Upper lobe of left lung (tissue), 4 donors: ENCODE data around the gene MRM1.

Source experiments
- EP300 ChIP-seq, 4 donors: sonication (generic); formaldehyde crosslinking; IDR thresholded peaks; one replicate each; pipeline ENCODE4 v1.5.1; 2017; ENCODE audit warnings: antibody characterized with exemption in 4 of 4, control low read depth in 2 of 4
- POLR2A ChIP-seq, 4 donors: fragments of 450-650 bp; IDR thresholded peaks; one replicate each; pipeline ENCODE4 v1.5.1; 2016 to 2017; ENCODE audit warnings: antibody characterized with exemption in 4 of 4, mild to moderate bottlenecking in 2 of 4
- POLR2AphosphoS5 ChIP-seq, 2 donors: sonication (generic); formaldehyde crosslinking; IDR thresholded peaks; one replicate each; pipeline ENCODE4 v1.5.1; 2017; ENCODE audit warnings: antibody characterized with exemption in 2 of 2
- TF ChIP-seq, protein P1 (sequence below), 6 experiments: fragments of 450-650 bp in 4 of 6; fragments of 200-600 bp in 2 of 6; sonication (generic) in 2 of 6; IDR thresholded peaks; one replicate each; pipeline ENCODE4 v1.5.1; 2016 to 2019; ENCODE audit warnings: antibody characterized with exemption in 6 of 6

GRCh38 chr17:36613155-36613554 is 11.8 kb downstream of the MRM1 start:
- TF ChIP-seq, protein P1, sequence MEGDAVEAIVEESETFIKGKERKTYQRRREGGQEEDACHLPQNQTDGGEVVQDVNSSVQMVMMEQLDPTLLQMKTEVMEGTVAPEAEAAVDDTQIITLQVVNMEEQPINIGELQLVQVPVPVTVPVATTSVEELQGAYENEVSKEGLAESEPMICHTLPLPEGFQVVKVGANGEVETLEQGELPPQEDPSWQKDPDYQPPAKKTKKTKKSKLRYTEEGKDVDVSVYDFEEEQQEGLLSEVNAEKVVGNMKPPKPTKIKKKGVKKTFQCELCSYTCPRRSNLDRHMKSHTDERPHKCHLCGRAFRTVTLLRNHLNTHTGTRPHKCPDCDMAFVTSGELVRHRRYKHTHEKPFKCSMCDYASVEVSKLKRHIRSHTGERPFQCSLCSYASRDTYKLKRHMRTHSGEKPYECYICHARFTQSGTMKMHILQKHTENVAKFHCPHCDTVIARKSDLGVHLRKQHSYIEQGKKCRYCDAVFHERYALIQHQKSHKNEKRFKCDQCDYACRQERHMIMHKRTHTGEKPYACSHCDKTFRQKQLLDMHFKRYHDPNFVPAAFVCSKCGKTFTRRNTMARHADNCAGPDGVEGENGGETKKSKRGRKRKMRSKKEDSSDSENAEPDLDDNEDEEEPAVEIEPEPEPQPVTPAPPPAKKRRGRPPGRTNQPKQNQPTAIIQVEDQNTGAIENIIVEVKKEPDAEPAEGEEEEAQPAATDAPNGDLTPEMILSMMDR (IDR thresholded peaks at IDR 0.05), result no peak
- TF ChIP-seq POLR2AphosphoS5 (IDR thresholded peaks at IDR 0.05), result no peak
- TF ChIP-seq POLR2A (IDR thresholded peaks at IDR 0.05), result no peak
- TF ChIP-seq EP300 (IDR thresholded peaks at IDR 0.05), result no peak
